ENCODE results near the gene FAM174C. TPM values are rescaled to one million over a fixed set of nuclear protein-coding genes. Genes with fewer than 3 reads are reported as not detected.

Gene FAM174C
- total RNA-seq, 1 donor from 2014 or later = 32.7 TPM

- no peak for TF ChIP-seq CTCF (IDR thresholded peaks at IDR 0.05)
- Mint-ChIP-seq H3K36me3 (ENCODE audit: low read depth) (no peaks in the 10 kb centered on the region), H3K9me3 (ENCODE audit: low read depth) (no peaks in the 10 kb centered on the region), H3K4me3 (ENCODE audit: unreplicated experiment) (no peak overlapping the region), H3K27ac (ENCODE audit: unreplicated experiment) (no peak overlapping the region), H3K4me1 (ENCODE audit: low read depth) (no peaks in the 10 kb centered on the region), H3K27me3 (ENCODE audit: low read depth) (peaks cover 8% of the 10 kb centered on the region)
- DNase-seq (ENCODE audit: low spot score) = no peak
These were observed 47.1 kb downstream of the FAM174C start for GRCh38 chr19:1322198-1322981.

- Mint-ChIP-seq H3K4me3 (ENCODE audit: unreplicated experiment) (no peak overlapping the region), H3K9me3 (ENCODE audit: low read depth) (no peaks in the 10 kb centered on the region), H3K4me1 (ENCODE audit: low read depth) (no peaks in the 10 kb centered on the region), H3K36me3 (ENCODE audit: low read depth) (no peaks in the 10 kb centered on the region), H3K27me3 (ENCODE audit: low read depth) (peaks cover 2% of the 10 kb centered on the region), H3K27ac (ENCODE audit: unreplicated experiment) (no peak overlapping the region)
- no peak for TF ChIP-seq CTCF (IDR thresholded peaks at IDR 0.05)
- DNase-seq (ENCODE audit: low spot score) = no peak
These were observed 49.0 kb downstream of the FAM174C start for GRCh38 chr19:1324249-1324805.

GRCh38 chr19:1324806-1325567 is 49.7 kb downstream of the FAM174C start:
- Mint-ChIP-seq H3K36me3 (ENCODE audit: low read depth) (no peaks in the 10 kb centered on the region), H3K4me1 (ENCODE audit: low read depth) (no peaks in the 10 kb centered on the region), H3K27ac (ENCODE audit: unreplicated experiment) (no peak overlapping the region), H3K27me3 (ENCODE audit: low read depth) (peaks cover 2% of the 10 kb centered on the region), H3K9me3 (ENCODE audit: low read depth) (no peaks in the 10 kb centered on the region), H3K4me3 (ENCODE audit: unreplicated experiment) (no peak overlapping the region)
- no peak for TF ChIP-seq CTCF (IDR thresholded peaks at IDR 0.05)
- DNase-seq (ENCODE audit: low spot score) = no peak

- Mint-ChIP-seq H3K36me3 (ENCODE audit: low read depth) (no peaks in the 10 kb centered on the region), H3K4me1 (ENCODE audit: low read depth) (no peaks in the 10 kb centered on the region)
These were observed 50.4 kb downstream of the FAM174C start for GRCh38 chr19:1325568-1326294.

More at GRCh38 chr19:1325568-1326294, 50.4 kb downstream of the FAM174C start:
- no peak overlapping the region for H3K27ac Mint-ChIP-seq (ENCODE audit: unreplicated experiment)
- H3K4me3 Mint-ChIP-seq (ENCODE audit: unreplicated experiment) = no peak overlapping the region
- H3K9me3 Mint-ChIP-seq (ENCODE audit: low read depth) = no peaks in the 10 kb centered on the region
- H3K27me3 Mint-ChIP-seq (ENCODE audit: low read depth) = peaks cover 2% of the 10 kb centered on the region
- DNase-seq (ENCODE audit: low spot score) = no peak
- no peak for TF ChIP-seq CTCF (IDR thresholded peaks at IDR 0.05)

Measured in chondrocyte (in vitro differentiated cells).